PC-9 (cell line): ENCODE results near the gene XIRP2. TPM values are rescaled to one million over a fixed set of nuclear protein-coding genes. Genes with fewer than 3 reads are reported as not detected.

Experiments used
- BruUV-seq: library from RNA; stranded (reverse); fragments of 400-500 nt; replicated peaks from 2 replicates; lab custom pipeline; 2021; lab: Mats Ljungman, UMichigan
- CTCF ChIA-PET: fragments of 300-600 bp; sonication (Branson Sonifier 250); formaldehyde crosslinking; loops from one replicate; lab custom pipeline; 2022; ENCODE audit warnings: antibody characterized with exemption; lab: Charles Lee
- POLR2A ChIA-PET: fragments of 300-600 bp; sonication (Branson Sonifier 250); formaldehyde crosslinking; loops from one replicate; lab custom pipeline; 2022; ENCODE audit warnings: antibody characterized with exemption; ENCODE audit not compliant: unreplicated experiment; lab: Charles Lee
- DNase-seq, 2 experiments: peaks; one replicate each; pipeline versions ENCODE4 v3.0.0 to v3.0.0-alpha.2; 2015 to 2022; ENCODE audit warnings: mixed read lengths in 1 of 2
- H2AFZ ChIP-seq: fragments of 200-600 bp; sonication (generic); 2 replicates; pipeline ENCODE4 v1.8.1; 2017; ENCODE audit warnings: antibody characterized with exemption
- H3F3A ChIP-seq: fragments of 200-600 bp; sonication (generic); 2 replicates; pipeline ENCODE4 v1.8.1; 2017; ENCODE audit warnings: antibody characterized with exemption, mild to moderate bottlenecking, low read depth; ENCODE audit not compliant: insufficient read depth
- H3K27ac ChIP-seq: fragments of 200-600 bp; sonication (generic); 2 replicates; pipeline ENCODE4 v1.6.1; 2016; ENCODE audit warnings: mixed run types
- H3K27me3 ChIP-seq: fragments of 200-600 bp; sonication (generic); 2 replicates; pipeline ENCODE4 v1.6.1; 2016; ENCODE audit warnings: low read depth, mixed run types; ENCODE audit not compliant: insufficient read depth
- H3K36me3 ChIP-seq: fragments of 200-600 bp; sonication (generic); 2 replicates; pipeline ENCODE4 v1.6.1; 2016; ENCODE audit warnings: low read depth, mixed run types
- H3K4me1 ChIP-seq: fragments of 200-600 bp; sonication (generic); replicated peaks from 2 replicates; pipeline ENCODE4 v1.6.1; 2016; ENCODE audit warnings: mixed run types; ENCODE audit not compliant: insufficient read depth
- H3K4me2 ChIP-seq: fragments of 200-600 bp; sonication (generic); 2 replicates; pipeline ENCODE4 v1.6.1; 2017; ENCODE audit warnings: mixed run types
- H3K4me3 ChIP-seq: fragments of 200-600 bp; sonication (generic); 2 replicates; pipeline ENCODE4 v1.6.1; 2016; ENCODE audit warnings: mixed run types
- H3K79me2 ChIP-seq: fragments of 200-600 bp; sonication (generic); 2 replicates; pipeline ENCODE4 v1.6.1; 2017; ENCODE audit warnings: low read depth, mixed run types
- H3K9me2 ChIP-seq: fragments of 200-600 bp; sonication (generic); 2 replicates; pipeline ENCODE4 v1.8.1; 2017; ENCODE audit warnings: mild to moderate bottlenecking; ENCODE audit not compliant: insufficient read depth
- H3K9me3 ChIP-seq: fragments of 200-600 bp; sonication (generic); 2 replicates; pipeline ENCODE4 v1.8.1; 2016; ENCODE audit warnings: low read depth; ENCODE audit not compliant: insufficient read depth
- H4K20me1 ChIP-seq: fragments of 200-600 bp; sonication (generic); 2 replicates; pipeline ENCODE4 v1.8.1; 2017; ENCODE audit not compliant: insufficient read depth
- EZH2 ChIP-seq: fragments of 200-600 bp; sonication (generic); IDR thresholded peaks from 2 replicates; pipeline ENCODE4 v1.8.0; 2017; ENCODE audit warnings: antibody characterized with exemption, low read depth
- intact Hi-C: fragments of 100-400 bp; cut with micrococcal nuclease; formaldehyde crosslinking; loops from one replicate; pipeline ENCODE4 v1.10.0; 2022; ENCODE audit not compliant: unreplicated experiment
- total RNA-seq: library from RNA; stranded (reverse); gene quantifications from 2 replicates; pipeline ENCODE4 v1.2.3, GENCODE V29; 2021
- TF ChIP-seq, protein P1 (sequence below): fragments of 200-600 bp; sonication (generic); conservative IDR thresholded peaks from 2 replicates; pipeline ENCODE4 v1.6.1; 2017; ENCODE audit warnings: mixed run types, antibody characterized with exemption, mild to moderate bottlenecking, moderate library complexity

The XIRP2 gene
- total RNA-seq, 1 experiment from 2014 or later, result not detected

DNA sequence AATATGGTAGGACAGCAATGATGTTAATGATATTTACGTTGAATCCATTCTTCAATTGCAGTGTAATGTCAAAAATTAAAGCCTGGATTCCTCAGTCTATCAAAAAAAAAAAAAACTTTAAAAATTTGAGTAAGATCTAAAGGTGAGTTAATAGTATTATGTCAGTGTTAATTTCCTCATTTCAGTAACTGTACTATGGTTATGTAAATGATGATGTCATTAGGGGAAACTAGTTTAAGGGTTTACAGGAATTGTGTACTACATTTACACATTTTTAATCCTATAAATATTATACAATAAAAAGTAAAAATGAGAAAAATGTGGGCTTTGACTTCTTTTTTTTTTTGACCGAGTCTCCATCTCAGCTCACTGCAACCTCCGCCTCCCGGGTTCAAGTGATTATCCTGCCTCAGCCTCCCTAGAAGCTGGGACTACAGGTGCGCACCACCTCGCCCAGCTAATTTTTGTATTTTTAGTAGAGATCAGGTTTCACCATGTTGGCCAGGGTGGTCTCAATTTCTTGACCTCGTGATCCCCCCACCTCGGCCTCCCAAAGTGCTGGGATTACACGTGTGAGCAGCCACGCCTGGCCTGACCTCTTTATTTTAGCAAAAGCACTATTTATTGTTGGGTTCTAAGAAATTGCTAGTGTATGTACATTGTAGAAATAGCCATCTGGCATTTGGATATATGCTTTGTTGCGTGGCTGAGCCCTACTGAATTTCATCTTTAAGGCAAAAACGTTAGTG is 106.5 kb downstream of the XIRP2 start:
- DNase-seq, result no peak
- POLR2A ChIA-PET, result no interaction called here
- no peaks in the 10 kb centered on the region for H3K9me2 ChIP-seq
- TF ChIP-seq, protein P1, sequence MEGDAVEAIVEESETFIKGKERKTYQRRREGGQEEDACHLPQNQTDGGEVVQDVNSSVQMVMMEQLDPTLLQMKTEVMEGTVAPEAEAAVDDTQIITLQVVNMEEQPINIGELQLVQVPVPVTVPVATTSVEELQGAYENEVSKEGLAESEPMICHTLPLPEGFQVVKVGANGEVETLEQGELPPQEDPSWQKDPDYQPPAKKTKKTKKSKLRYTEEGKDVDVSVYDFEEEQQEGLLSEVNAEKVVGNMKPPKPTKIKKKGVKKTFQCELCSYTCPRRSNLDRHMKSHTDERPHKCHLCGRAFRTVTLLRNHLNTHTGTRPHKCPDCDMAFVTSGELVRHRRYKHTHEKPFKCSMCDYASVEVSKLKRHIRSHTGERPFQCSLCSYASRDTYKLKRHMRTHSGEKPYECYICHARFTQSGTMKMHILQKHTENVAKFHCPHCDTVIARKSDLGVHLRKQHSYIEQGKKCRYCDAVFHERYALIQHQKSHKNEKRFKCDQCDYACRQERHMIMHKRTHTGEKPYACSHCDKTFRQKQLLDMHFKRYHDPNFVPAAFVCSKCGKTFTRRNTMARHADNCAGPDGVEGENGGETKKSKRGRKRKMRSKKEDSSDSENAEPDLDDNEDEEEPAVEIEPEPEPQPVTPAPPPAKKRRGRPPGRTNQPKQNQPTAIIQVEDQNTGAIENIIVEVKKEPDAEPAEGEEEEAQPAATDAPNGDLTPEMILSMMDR, result no peak
- no peak for TF ChIP-seq EZH2
- no peak overlapping the region for H3K27ac ChIP-seq
- no peaks in the 10 kb centered on the region for H3K27me3 ChIP-seq
- CTCF ChIA-PET, result no interaction called here
- BruUV-seq, result no TSS peak
- H3F3A ChIP-seq, result no peaks in the 10 kb centered on the region
- no peak overlapping the region for H2AFZ ChIP-seq
- intact Hi-C loops, result no loop called here
- H3K36me3 ChIP-seq, result no peaks in the 10 kb centered on the region
- no peaks in the 10 kb centered on the region for H3K4me1 ChIP-seq
- H4K20me1 ChIP-seq, result no peaks in the 10 kb centered on the region
- no peaks in the 10 kb centered on the region for H3K79me2 ChIP-seq
- no peaks in the 10 kb centered on the region for H3K9me3 ChIP-seq
- no peak overlapping the region for H3K4me2 ChIP-seq
- H3K4me3 ChIP-seq, result no peak overlapping the region

DNA sequence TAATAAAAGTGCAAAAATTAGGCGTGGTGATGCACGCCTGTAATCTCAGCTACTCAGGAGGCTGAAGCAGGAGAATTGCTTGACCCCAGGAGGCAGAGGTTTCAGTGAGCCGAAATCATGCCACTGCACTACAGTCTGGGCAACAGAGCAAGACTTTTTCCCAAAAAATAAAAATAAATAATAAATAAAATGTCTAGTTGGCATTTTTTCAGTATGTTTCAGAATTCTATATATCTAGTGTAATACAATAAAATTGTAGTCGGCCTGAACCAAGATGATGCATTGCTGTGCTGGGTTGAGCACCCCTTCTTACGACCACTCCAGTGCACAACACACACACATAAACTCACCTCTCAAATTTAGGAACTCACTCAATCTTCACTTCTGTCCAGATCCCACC is 108.2 kb downstream of the XIRP2 start:
- no peaks in the 10 kb centered on the region for H3F3A ChIP-seq
- TF ChIP-seq, protein P1, result no peak
- TF ChIP-seq EZH2, result no peak
- H4K20me1 ChIP-seq, result no peaks in the 10 kb centered on the region
- DNase-seq, result no peak
- no peaks in the 10 kb centered on the region for H3K36me3 ChIP-seq
- intact Hi-C loops, result no loop called here
- BruUV-seq, result no TSS peak
- H3K4me1 ChIP-seq, result no peaks in the 10 kb centered on the region
- no peaks in the 10 kb centered on the region for H3K9me2 ChIP-seq
- H3K9me3 ChIP-seq, result no peaks in the 10 kb centered on the region
- ChIA-PET POLR2A (no interaction called here), CTCF (no interaction called here)
- no peaks in the 10 kb centered on the region for H3K27me3 ChIP-seq
- no peak overlapping the region for H2AFZ ChIP-seq
- H3K4me2 ChIP-seq, result no peak overlapping the region
- H3K4me3 ChIP-seq, result no peak overlapping the region
- no peaks in the 10 kb centered on the region for H3K79me2 ChIP-seq
- no peak overlapping the region for H3K27ac ChIP-seq

DNA sequence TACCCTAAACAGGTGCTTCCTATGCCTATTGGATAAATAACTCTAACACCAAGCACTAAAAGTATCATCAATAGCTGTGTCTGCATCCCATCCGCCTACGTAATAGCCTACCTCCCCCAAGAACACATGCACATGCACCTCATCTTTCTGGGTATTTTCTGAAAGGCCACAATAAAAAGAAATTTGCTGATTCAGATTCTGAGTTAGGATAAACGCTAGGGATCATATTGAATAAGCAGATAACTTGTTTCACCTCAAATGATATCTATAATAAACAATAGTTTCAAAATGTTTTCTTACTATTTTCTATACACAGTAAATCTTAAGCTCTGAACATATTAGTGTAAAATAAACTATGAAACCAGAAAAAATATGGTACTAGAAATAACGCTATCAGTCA is 112.9 kb downstream of the XIRP2 start:
- TF ChIP-seq EZH2, result no peak
- TF ChIP-seq, protein P1, result no peak
- no peaks in the 10 kb centered on the region for H3K36me3 ChIP-seq
- ChIA-PET CTCF (no interaction called here), POLR2A (no interaction called here)
- no peaks in the 10 kb centered on the region for H3K9me3 ChIP-seq
- H2AFZ ChIP-seq, result no peak overlapping the region
- H3K27me3 ChIP-seq, result no peaks in the 10 kb centered on the region
- H3K27ac ChIP-seq, result no peak overlapping the region
- no peaks in the 10 kb centered on the region for H4K20me1 ChIP-seq
- BruUV-seq, result no TSS peak
- H3K4me2 ChIP-seq, result no peak overlapping the region
- DNase-seq, result no peak
- intact Hi-C loops, result no loop called here
- H3K9me2 ChIP-seq, result no peaks in the 10 kb centered on the region
- H3K4me1 ChIP-seq, result no peaks in the 10 kb centered on the region
- H3K79me2 ChIP-seq, result no peaks in the 10 kb centered on the region
- no peaks in the 10 kb centered on the region for H3F3A ChIP-seq
- H3K4me3 ChIP-seq, result no peak overlapping the region
